Natural killer cell (primary cell): Measurements from ENCODE around the gene MLLT10. TPM values are rescaled to one million over a fixed set of nuclear protein-coding genes. Genes with fewer than 3 reads are reported as not detected.

ENCODE experiments used
- ATAC-seq, 3 donors: fragments of 150-1000 bp in 2 of 3; fragments of 200-7000 bp in 1 of 3; cut with Tn5 transposase; 1 replicate in 1 of 3; 2 replicates in 2 of 3; pipeline ENCODE4 v1.10.0; 2021; ENCODE audit warnings: mild to moderate bottlenecking in 2 of 3, moderate library complexity in 2 of 3
- DNase-seq, 2 donors: peaks; one replicate each; pipeline versions ENCODE4 v3.0.0 to v3.0.0-alpha.2; 2013 to 2021; ENCODE audit warnings: mixed read lengths in 1 of 2
- H3K27ac ChIP-seq: one replicate; pipeline ENCODE4 v1.5.1; 2013; ENCODE audit warnings: mild to moderate bottlenecking, low read length
- H3K27me3 ChIP-seq: one replicate; pipeline ENCODE4 v1.6.1; 2013; ENCODE audit warnings: low read length; ENCODE audit not compliant: control insufficient read depth, insufficient read depth
- H3K36me3 ChIP-seq: one replicate; pipeline ENCODE4 v1.6.1; 2013; ENCODE audit warnings: low read length; ENCODE audit not compliant: control insufficient read depth, insufficient read depth
- H3K4me1 ChIP-seq: one replicate; pipeline ENCODE4 v1.6.1; 2013; ENCODE audit warnings: low read length; ENCODE audit not compliant: control insufficient read depth, insufficient read depth
- H3K4me3 ChIP-seq: one replicate; pipeline ENCODE4 v1.5.1; 2013; ENCODE audit warnings: low read length
- H3K9me3 ChIP-seq: one replicate; pipeline ENCODE4 v1.6.1; 2013; ENCODE audit warnings: low read length; ENCODE audit not compliant: control insufficient read depth, insufficient read depth
- H3K27ac Mint-ChIP-seq, 2 donors: one replicate each; pipeline ENCODE4 v1.8.0; 2022; ENCODE audit warnings: mild to moderate bottlenecking in 2 of 2, mixed read lengths in 2 of 2, moderate library complexity in 1 of 2
- H3K27me3 Mint-ChIP-seq, 2 donors: one replicate each; pipeline ENCODE4 v1.8.0; 2022; ENCODE audit warnings: low read depth in 2 of 2, mixed read lengths in 2 of 2
- H3K36me3 Mint-ChIP-seq: one replicate; pipeline ENCODE4 v1.8.0; 2022; ENCODE audit warnings: mixed read lengths
- H3K4me1 Mint-ChIP-seq, 2 donors: one replicate each; pipeline ENCODE4 v1.8.0; 2022; ENCODE audit warnings: mixed read lengths in 2 of 2
- H3K4me3 Mint-ChIP-seq: one replicate; pipeline ENCODE4 v1.8.0; 2022; ENCODE audit warnings: mild to moderate bottlenecking, moderate library complexity, mixed read lengths
- H3K9me3 Mint-ChIP-seq, 2 donors: one replicate each; pipeline ENCODE4 v1.8.0; 2022; ENCODE audit warnings: mixed read lengths in 2 of 2
- WGBS: methylation state at CpG from one replicate; pipeline ENCODE4 v1.1.7; 2013; ENCODE audit warnings: missing lambda C conversion rate; ENCODE audit not compliant: insufficient coverage; 5-methylcytosine and 5-hydroxymethylcytosine counted together
- intact Hi-C: fragments of 100-400 bp; cut with micrococcal nuclease; formaldehyde crosslinking; loops from one replicate; pipeline ENCODE4 v1.14.2; 2022
- total RNA-seq, 4 donors: library from RNA; stranded (reverse); fragments of 120-200 nt in 1 of 4; gene quantifications; one replicate each; pipeline versions ENCODE4 v1.2.3 to v1.2.4, GENCODE V29; 2013 to 2022
- TF ChIP-seq, protein P1 (sequence below): fragments of 200-600 bp; IDR thresholded peaks from one replicate; pipeline ENCODE4 v1.8.0; 2022; ENCODE audit warnings: antibody characterized with exemption

The MLLT10 gene
- total RNA-seq, 3 donors from 2014 or later (not counting 1 experiment from before 2014, with no cell fraction given) = 40.4 to 65.2 (median 60.0) TPM

GRCh38 chr10:21522631-21523406, 11.2 kb upstream of the MLLT10 start:
- ATAC-seq (no peak), DNase-seq (no peak)
- no peaks in the 10 kb centered on the region for H3K36me3 ChIP-seq
- intact Hi-C loops = loop anchor here (5.0 kb wide), 1 partner anchor 704 kb away; no protein-coding TSS in a partner anchor
- H3K27ac Mint-ChIP-seq = no peak overlapping the region
- H3K36me3 Mint-ChIP-seq = peaks cover 5% of the 10 kb centered on the region
- TF ChIP-seq, protein P1, sequence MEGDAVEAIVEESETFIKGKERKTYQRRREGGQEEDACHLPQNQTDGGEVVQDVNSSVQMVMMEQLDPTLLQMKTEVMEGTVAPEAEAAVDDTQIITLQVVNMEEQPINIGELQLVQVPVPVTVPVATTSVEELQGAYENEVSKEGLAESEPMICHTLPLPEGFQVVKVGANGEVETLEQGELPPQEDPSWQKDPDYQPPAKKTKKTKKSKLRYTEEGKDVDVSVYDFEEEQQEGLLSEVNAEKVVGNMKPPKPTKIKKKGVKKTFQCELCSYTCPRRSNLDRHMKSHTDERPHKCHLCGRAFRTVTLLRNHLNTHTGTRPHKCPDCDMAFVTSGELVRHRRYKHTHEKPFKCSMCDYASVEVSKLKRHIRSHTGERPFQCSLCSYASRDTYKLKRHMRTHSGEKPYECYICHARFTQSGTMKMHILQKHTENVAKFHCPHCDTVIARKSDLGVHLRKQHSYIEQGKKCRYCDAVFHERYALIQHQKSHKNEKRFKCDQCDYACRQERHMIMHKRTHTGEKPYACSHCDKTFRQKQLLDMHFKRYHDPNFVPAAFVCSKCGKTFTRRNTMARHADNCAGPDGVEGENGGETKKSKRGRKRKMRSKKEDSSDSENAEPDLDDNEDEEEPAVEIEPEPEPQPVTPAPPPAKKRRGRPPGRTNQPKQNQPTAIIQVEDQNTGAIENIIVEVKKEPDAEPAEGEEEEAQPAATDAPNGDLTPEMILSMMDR = no peak
- no peak overlapping the region for H3K4me3 ChIP-seq
- no peaks in the 10 kb centered on the region for H3K9me3 Mint-ChIP-seq
- peaks cover 43% of the 10 kb centered on the region for H3K4me1 ChIP-seq
- no peaks in the 10 kb centered on the region for H3K9me3 ChIP-seq
- WGBS = no CpG with 5 or more reads among the region's 1 CpG
- peaks cover 65 to 89% of the 10 kb centered on the region in 2 donors for H3K27me3 Mint-ChIP-seq
- H3K4me3 Mint-ChIP-seq = no peak overlapping the region
- peaks cover 39 to 43% of the 10 kb centered on the region in 2 donors for H3K4me1 Mint-ChIP-seq
- no peak overlapping the region for H3K27ac ChIP-seq
- peaks cover 52% of the 10 kb centered on the region for H3K27me3 ChIP-seq

GRCh38 chr10:21523557-21524008, 10.4 kb upstream of the MLLT10 start:
- H3K9me3 ChIP-seq = no peaks in the 10 kb centered on the region
- WGBS = 80% methylated on average over 3 of the region's 3 CpGs
- peaks cover 38% of the 10 kb centered on the region for H3K4me1 ChIP-seq
- H3K4me3 ChIP-seq = no peak overlapping the region
- H3K27ac Mint-ChIP-seq = no peak overlapping the region
- intact Hi-C loops = loop anchor here (5.0 kb wide), 1 partner anchor 704 kb away; no protein-coding TSS in a partner anchor
- peaks cover 58 to 89% of the 10 kb centered on the region in 2 donors for H3K27me3 Mint-ChIP-seq
- H3K27ac ChIP-seq = no peak overlapping the region
- no peaks in the 10 kb centered on the region for H3K9me3 Mint-ChIP-seq
- peaks cover 51% of the 10 kb centered on the region for H3K27me3 ChIP-seq
- peaks cover 5% of the 10 kb centered on the region for H3K36me3 Mint-ChIP-seq
- DNase-seq (no peak), ATAC-seq (no peak)
- TF ChIP-seq, protein P1 = no peak
- H3K4me3 Mint-ChIP-seq = peak overlapping the region; percentile 26
- H3K4me1 Mint-ChIP-seq = peaks cover 32 to 35% of the 10 kb centered on the region in 2 donors
- H3K36me3 ChIP-seq = no peaks in the 10 kb centered on the region

DNA sequence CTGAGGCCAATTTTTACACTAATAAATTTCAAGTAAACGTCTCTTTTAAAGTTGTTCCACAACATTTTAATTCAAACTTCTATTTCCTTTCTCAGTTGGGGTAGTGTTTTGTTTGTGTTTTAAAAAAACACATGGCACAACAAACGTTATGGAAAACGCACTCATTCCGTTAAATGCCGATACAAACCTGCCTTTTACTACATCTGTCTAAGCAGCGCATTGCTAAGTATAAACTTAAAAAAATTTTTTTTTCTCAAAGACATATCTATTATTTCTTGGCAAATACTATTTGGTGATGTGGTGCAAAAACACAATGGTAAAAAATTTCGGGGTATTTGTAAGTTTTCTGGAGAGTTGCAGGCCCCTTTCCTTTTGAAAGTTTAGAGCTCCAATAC, 9.9 kb upstream of the MLLT10 start:
- H3K9me3 ChIP-seq = no peaks in the 10 kb centered on the region
- TF ChIP-seq, protein P1 = no peak
- no peak for ATAC-seq
- intact Hi-C loops = loop anchor here (5.0 kb wide), 1 partner anchor 703 kb away; no protein-coding TSS in a partner anchor
- no peak overlapping the region for H3K27ac Mint-ChIP-seq
- H3K4me3 Mint-ChIP-seq = peak overlapping the region; percentile 13
- 85% methylated on average over 4 of the region's 7 CpGs for WGBS
- peaks cover 55 to 89% of the 10 kb centered on the region in 2 donors for H3K27me3 Mint-ChIP-seq
- peaks cover 33% of the 10 kb centered on the region for H3K4me1 ChIP-seq
- peaks cover 32 to 35% of the 10 kb centered on the region in 2 donors for H3K4me1 Mint-ChIP-seq
- peaks cover 5% of the 10 kb centered on the region for H3K36me3 Mint-ChIP-seq
- H3K4me3 ChIP-seq = no peak overlapping the region
- H3K36me3 ChIP-seq = no peaks in the 10 kb centered on the region
- no peak for DNase-seq
- peaks cover 47% of the 10 kb centered on the region for H3K27me3 ChIP-seq
- H3K27ac ChIP-seq = no peak overlapping the region
- H3K9me3 Mint-ChIP-seq = no peaks in the 10 kb centered on the region
